ENCODE data around the gene SHF.

The SHF gene

DNA sequence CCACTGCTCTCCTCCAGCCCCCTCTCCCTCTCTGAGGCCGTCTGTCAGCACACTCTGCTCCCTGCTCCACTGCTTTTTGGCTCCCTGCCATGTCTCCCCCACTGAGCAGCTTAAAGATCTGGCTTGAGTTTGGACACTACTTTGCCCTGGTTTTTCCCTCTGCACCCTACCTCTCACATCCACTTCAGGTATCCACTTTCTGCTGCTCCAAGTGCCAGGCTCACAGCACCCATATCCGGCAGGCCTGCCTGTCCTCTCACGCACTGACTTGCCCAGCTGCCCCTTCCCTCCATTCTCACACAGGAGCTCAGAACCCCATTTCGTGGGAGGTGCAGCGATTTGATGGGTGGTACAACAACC, 54.2 kb downstream of the SHF start:
- Histone ChIP-seq H4K91ac (ENCODE audit: low read depth, low read length) (no peak overlapping the region), H3K27ac (ENCODE audit: low read depth, low read length) (no peak overlapping the region), H2AFZ (ENCODE audit: insufficient read depth, low read length, poor library complexity) (no peak overlapping the region), H4K8ac (ENCODE audit: low read depth, low read length) (no peak overlapping the region), H3K14ac (ENCODE audit: low read length) (no peak overlapping the region), H4K12ac (ENCODE audit: low read depth, low read length) (no peak overlapping the region), H2BK120ac (ENCODE audit: insufficient read depth, low read length, poor library complexity) (no peak overlapping the region), H3K23ac (ENCODE audit: low read length) (no peak overlapping the region), H3K4me3 (ENCODE audit: low read depth, low read length) (no peak overlapping the region), H3K4me1 (ENCODE audit: control insufficient read depth in 1 of 2, insufficient read depth in 2 of 2, low read length in 2 of 2) (peaks cover 5 to 6% of the 10 kb centered on the region in 2 experiments), H3K27me3 (ENCODE audit: insufficient read depth, low read length) (peaks cover 54% of the 10 kb centered on the region), H2BK12ac (ENCODE audit: low read length) (no peak overlapping the region), H3K9me3 (ENCODE audit: insufficient read depth, low read depth, low read length) (peaks cover 14% of the 10 kb centered on the region), H3K36me3 (ENCODE audit: control insufficient read depth in 1 of 2, insufficient read depth in 2 of 2, low read length in 2 of 2) (no peaks in the 10 kb centered on the region), H3K79me2 (ENCODE audit: control insufficient read depth, insufficient read depth, low read length, poor library complexity) (no peaks in the 10 kb centered on the region), H2AK5ac (ENCODE audit: low read length) (no peak overlapping the region), H3K9ac (ENCODE audit: low read length) (no peak overlapping the region), H3K4me2 (ENCODE audit: low read length) (no peak overlapping the region), H2BK5ac (ENCODE audit: low read depth, low read length, poor library complexity) (no peak overlapping the region), H3K18ac (ENCODE audit: low read length) (no peak overlapping the region), H3K4ac (ENCODE audit: low read depth, low read length) (no peak overlapping the region), H3K79me1 (ENCODE audit: low read length) (no peaks in the 10 kb centered on the region)
- WGBS (ENCODE audit: extremely low coverage, insufficient coverage, insufficient read length), result no CpG with 5 or more reads among the region's 5 CpGs
- no peak for DNase-seq

DNA sequence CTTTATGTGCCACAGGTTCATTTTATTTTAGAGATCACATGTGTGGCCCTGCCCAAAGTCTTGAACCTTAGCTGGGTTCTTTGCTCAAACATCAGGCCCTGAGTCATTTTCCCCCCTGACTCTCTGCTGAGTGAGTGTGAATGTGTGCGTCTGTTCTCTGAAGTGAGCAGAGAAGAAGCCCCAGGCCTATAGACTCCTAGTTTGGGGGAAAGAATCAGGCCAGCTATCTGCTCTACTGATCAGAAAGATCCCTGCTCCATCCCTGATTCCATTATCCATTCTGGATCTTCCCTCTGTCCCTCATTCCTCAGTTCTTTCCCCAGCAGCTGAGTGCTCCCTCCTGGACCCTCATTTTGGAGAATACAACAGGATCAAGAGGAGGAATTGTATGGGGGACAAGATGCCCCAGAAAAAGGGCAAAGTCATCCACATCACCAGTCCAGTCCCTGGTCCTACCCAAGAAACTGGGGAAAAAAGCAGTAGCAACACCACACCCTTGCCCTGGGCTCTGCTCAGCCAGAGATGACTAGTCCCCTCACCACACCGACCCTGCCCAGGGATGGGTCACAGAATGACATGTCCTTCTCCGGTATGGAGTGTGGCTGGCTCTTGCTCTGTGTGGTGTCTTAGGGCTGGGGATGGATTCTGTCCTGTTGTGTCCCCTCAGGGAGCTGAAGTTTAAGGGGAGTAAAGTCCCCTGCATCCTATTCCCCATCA, 54.8 kb downstream of the SHF start:
- Histone ChIP-seq H3K27ac (ENCODE audit: low read depth, low read length) (no peak overlapping the region), H4K91ac (ENCODE audit: low read depth, low read length) (no peak overlapping the region), H2BK120ac (ENCODE audit: insufficient read depth, low read length, poor library complexity) (no peak overlapping the region), H3K18ac (ENCODE audit: low read length) (no peak overlapping the region), H3K36me3 (ENCODE audit: control insufficient read depth in 1 of 2, insufficient read depth in 2 of 2, low read length in 2 of 2) (no peaks in the 10 kb centered on the region), H4K12ac (ENCODE audit: low read depth, low read length) (no peak overlapping the region), H3K27me3 (ENCODE audit: insufficient read depth, low read length) (peaks cover 59% of the 10 kb centered on the region), H3K14ac (ENCODE audit: low read length) (no peak overlapping the region), H3K4me2 (ENCODE audit: low read length) (no peak overlapping the region), H2BK12ac (ENCODE audit: low read length) (no peak overlapping the region), H2AFZ (ENCODE audit: insufficient read depth, low read length, poor library complexity) (no peak overlapping the region), H3K9me3 (ENCODE audit: insufficient read depth, low read depth, low read length) (peaks cover 14% of the 10 kb centered on the region), H4K8ac (ENCODE audit: low read depth, low read length) (no peak overlapping the region), H3K9ac (ENCODE audit: low read length) (no peak overlapping the region), H3K23ac (ENCODE audit: low read length) (no peak overlapping the region), H3K79me2 (ENCODE audit: control insufficient read depth, insufficient read depth, low read length, poor library complexity) (no peaks in the 10 kb centered on the region), H2BK5ac (ENCODE audit: low read depth, low read length, poor library complexity) (no peak overlapping the region), H3K4ac (ENCODE audit: low read depth, low read length) (no peak overlapping the region), H3K79me1 (ENCODE audit: low read length) (no peaks in the 10 kb centered on the region), H3K4me1 (ENCODE audit: control insufficient read depth in 1 of 2, insufficient read depth in 2 of 2, low read length in 2 of 2) (peaks cover 5% of the 10 kb centered on the region in 2 experiments), H3K4me3 (ENCODE audit: low read depth, low read length) (no peak overlapping the region), H2AK5ac (ENCODE audit: low read length) (no peak overlapping the region)
- no CpG with 5 or more reads among the region's 3 CpGs for WGBS (ENCODE audit: extremely low coverage, insufficient coverage, insufficient read length)
- no peak for DNase-seq

DNA sequence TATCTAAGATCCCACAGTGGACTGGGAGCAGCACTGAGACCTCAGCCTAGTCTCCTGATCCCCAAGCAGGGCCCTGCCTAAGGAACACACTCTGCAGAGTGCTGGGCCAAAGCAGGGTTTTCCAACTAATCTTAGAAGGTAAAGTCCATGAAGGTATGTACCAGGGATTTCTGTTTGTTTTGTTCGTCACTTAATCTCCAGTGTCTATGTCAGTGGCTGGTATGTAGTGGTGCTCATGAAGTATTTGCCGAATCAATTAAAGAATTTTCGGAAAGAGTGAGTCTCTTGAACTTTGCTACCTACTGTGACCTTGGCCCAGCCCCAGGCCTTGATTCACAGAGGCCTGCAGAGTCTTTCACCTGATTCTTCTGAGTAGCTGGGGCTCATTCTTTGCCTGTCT, 56.3 kb downstream of the SHF start:
- Histone ChIP-seq H2BK120ac (ENCODE audit: insufficient read depth, low read length, poor library complexity) (no peak overlapping the region), H3K4me2 (ENCODE audit: low read length) (no peak overlapping the region), H2AK5ac (ENCODE audit: low read length) (no peak overlapping the region), H3K4ac (ENCODE audit: low read depth, low read length) (no peak overlapping the region), H3K14ac (ENCODE audit: low read length) (no peak overlapping the region), H3K18ac (ENCODE audit: low read length) (no peak overlapping the region), H3K27me3 (ENCODE audit: insufficient read depth, low read length) (peaks cover 62% of the 10 kb centered on the region), H2AFZ (ENCODE audit: insufficient read depth, low read length, poor library complexity) (no peak overlapping the region), H2BK12ac (ENCODE audit: low read length) (no peak overlapping the region), H3K4me1 (ENCODE audit: control insufficient read depth in 1 of 2, insufficient read depth in 2 of 2, low read length in 2 of 2) (peaks cover 3 to 5% of the 10 kb centered on the region in 2 experiments), H3K27ac (ENCODE audit: low read depth, low read length) (no peak overlapping the region), H3K79me1 (ENCODE audit: low read length) (no peaks in the 10 kb centered on the region), H3K36me3 (ENCODE audit: control insufficient read depth in 1 of 2, insufficient read depth in 2 of 2, low read length in 2 of 2) (no peaks in the 10 kb centered on the region), H3K4me3 (ENCODE audit: low read depth, low read length) (no peak overlapping the region), H3K9me3 (ENCODE audit: insufficient read depth, low read depth, low read length) (peaks cover 14% of the 10 kb centered on the region), H2BK5ac (ENCODE audit: low read depth, low read length, poor library complexity) (no peak overlapping the region), H3K23ac (ENCODE audit: low read length) (no peak overlapping the region), H4K91ac (ENCODE audit: low read depth, low read length) (no peak overlapping the region), H4K8ac (ENCODE audit: low read depth, low read length) (no peak overlapping the region), H3K79me2 (ENCODE audit: control insufficient read depth, insufficient read depth, low read length, poor library complexity) (no peaks in the 10 kb centered on the region), H4K12ac (ENCODE audit: low read depth, low read length) (no peak overlapping the region), H3K9ac (ENCODE audit: low read length) (no peak overlapping the region)
- DNase-seq, result no peak
- no CpG with 5 or more reads among the region's 3 CpGs for WGBS (ENCODE audit: extremely low coverage, insufficient coverage, insufficient read length)

DNA sequence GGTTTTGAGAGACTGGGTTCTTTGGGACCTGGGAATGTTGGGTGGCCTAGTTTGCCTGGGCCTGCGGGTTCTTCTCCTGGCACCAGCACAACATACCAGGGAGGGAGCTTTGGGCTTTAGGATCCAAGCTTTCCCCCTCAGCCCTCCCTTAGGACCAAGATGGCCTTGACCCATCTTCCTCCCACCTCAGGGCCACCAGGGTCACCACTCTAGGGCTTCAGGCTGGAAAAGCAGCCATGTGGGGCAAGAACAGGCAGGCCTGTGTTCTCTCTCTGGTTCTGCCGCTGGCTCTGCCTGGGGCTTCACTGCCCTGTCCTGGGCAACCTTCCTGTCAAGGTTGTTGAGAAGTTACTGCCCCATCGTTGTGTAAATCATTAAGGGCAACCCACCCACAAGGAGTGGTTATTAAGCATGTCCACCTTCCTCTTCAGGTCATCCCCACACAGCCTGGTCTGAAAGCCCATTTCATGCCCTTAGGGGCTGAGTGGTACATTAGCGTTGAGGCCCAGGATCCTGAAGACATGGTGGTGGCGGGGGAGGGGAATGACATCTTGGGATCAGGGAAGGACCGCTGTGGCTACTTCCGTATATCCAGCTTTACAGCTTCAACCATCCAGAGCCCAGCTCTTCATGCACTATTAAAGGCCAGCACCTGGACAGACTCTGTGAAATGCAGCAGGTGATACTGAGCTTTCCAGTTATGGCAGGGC, 57.3 kb downstream of the SHF start:
- no peak overlapping the region for H4K91ac ChIP-seq (ENCODE audit: low read depth, low read length)
- H3K9me3 ChIP-seq (ENCODE audit: insufficient read depth, low read depth, low read length), result peaks cover 14% of the 10 kb centered on the region
- no peak overlapping the region for H2AK5ac ChIP-seq (ENCODE audit: low read length)
- H2BK12ac ChIP-seq (ENCODE audit: low read length), result no peak overlapping the region
- H3K4me3 ChIP-seq (ENCODE audit: low read depth, low read length), result peak overlapping the region; percentile 11
- H3K79me1 ChIP-seq (ENCODE audit: low read length), result no peaks in the 10 kb centered on the region
- H3K4me1 ChIP-seq (ENCODE audit: control insufficient read depth in 1 of 2, insufficient read depth in 2 of 2, low read length in 2 of 2), result peaks cover 3 to 5% of the 10 kb centered on the region in 2 experiments
- H3K4me2 ChIP-seq (ENCODE audit: low read length), result peak overlapping the region; percentile 8
- H3K18ac ChIP-seq (ENCODE audit: low read length), result no peak overlapping the region
- no peak overlapping the region for H3K14ac ChIP-seq (ENCODE audit: low read length)
- H2BK5ac ChIP-seq (ENCODE audit: low read depth, low read length, poor library complexity), result no peak overlapping the region
- no peak for DNase-seq
- no peak overlapping the region for H4K12ac ChIP-seq (ENCODE audit: low read depth, low read length)
- H4K8ac ChIP-seq (ENCODE audit: low read depth, low read length), result no peak overlapping the region
- H3K27me3 ChIP-seq (ENCODE audit: insufficient read depth, low read length), result peaks cover 58% of the 10 kb centered on the region
- no peak overlapping the region for H3K27ac ChIP-seq (ENCODE audit: low read depth, low read length)
- no peaks in the 10 kb centered on the region for H3K36me3 ChIP-seq (ENCODE audit: control insufficient read depth in 1 of 2, insufficient read depth in 2 of 2, low read length in 2 of 2)
- H3K9ac ChIP-seq (ENCODE audit: low read length), result no peak overlapping the region
- H3K79me2 ChIP-seq (ENCODE audit: control insufficient read depth, insufficient read depth, low read length, poor library complexity), result no peaks in the 10 kb centered on the region
- no peak overlapping the region for H2BK120ac ChIP-seq (ENCODE audit: insufficient read depth, low read length, poor library complexity)
- H2AFZ ChIP-seq (ENCODE audit: insufficient read depth, low read length, poor library complexity), result no peak overlapping the region
- H3K23ac ChIP-seq (ENCODE audit: low read length), result peak overlapping the region; percentile 58
- no CpG with 5 or more reads among the region's 7 CpGs for WGBS (ENCODE audit: extremely low coverage, insufficient coverage, insufficient read length)
- no peak overlapping the region for H3K4ac ChIP-seq (ENCODE audit: low read depth, low read length)

All from trophoblast cell (in vitro differentiated cells and primary cell).